PC-9 (cell line): Measurements from ENCODE around the gene CCL3.

Source experiments
- CTCF ChIP-seq: fragments of 200-600 bp; sonication (generic); conservative IDR thresholded peaks from 2 replicates; pipeline ENCODE4 v1.6.1; 2017; ENCODE audit warnings: mixed run types, antibody characterized with exemption, mild to moderate bottlenecking, moderate library complexity
- EZH2 ChIP-seq: fragments of 200-600 bp; sonication (generic); IDR thresholded peaks from 2 replicates; pipeline ENCODE4 v1.8.0; 2017; ENCODE audit warnings: antibody characterized with exemption, low read depth

- TF ChIP-seq CTCF = no peak
- TF ChIP-seq EZH2 = no peak
These were observed 14.8 kb upstream of the CCL3 start for GRCh38 chr17:36104701-36105181.
